GM18511 (cell line): ENCODE data around the gene ZNF281.
"Not testable (repeated sequence)": the region's sequence is repeated elsewhere in the genome, so short reads cannot be mapped to it uniquely, and the experiment has no call there.

ENCODE experiments used
- ATAC-seq: cut with Tn5 transposase; IDR thresholded peaks from one replicate; pipeline ENCODE4 v1.9.1; 2021; ENCODE audit warnings: mild to moderate bottlenecking, moderate library complexity; ENCODE audit not compliant: unreplicated experiment

Gene ZNF281

DNA sequence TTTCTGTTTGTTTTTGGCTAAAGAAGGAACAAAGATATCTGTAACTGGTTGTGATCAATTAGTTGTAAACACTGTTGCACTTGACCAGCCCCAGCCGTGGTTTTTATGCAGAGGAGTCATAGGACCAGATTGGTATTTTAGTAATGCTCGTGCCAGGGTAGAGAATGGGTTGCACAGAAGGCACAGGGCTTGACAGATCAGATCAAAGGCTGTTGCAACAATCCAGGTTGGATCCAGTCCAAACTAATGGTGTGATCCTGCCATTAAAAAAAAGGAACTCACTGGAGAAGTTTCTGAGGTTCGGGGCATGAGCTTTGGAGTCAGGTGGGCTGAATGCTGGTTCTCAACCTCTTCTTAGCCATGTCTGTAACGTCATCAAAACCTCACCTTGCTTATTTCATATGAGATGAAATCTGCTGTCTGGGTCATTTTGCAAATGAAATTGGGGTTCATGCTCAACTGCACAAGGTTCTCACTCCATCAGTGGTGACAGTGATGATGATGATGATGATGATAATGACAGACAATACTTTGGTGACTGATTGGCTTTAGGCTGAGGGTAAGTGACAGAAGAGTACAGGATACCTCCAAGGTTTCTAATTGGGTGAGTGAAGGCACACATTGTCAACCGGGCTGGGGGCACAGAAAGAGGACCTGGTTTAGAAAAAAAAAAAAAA, 43.1 kb downstream of the ZNF281 start:
- no peak for ATAC-seq

DNA sequence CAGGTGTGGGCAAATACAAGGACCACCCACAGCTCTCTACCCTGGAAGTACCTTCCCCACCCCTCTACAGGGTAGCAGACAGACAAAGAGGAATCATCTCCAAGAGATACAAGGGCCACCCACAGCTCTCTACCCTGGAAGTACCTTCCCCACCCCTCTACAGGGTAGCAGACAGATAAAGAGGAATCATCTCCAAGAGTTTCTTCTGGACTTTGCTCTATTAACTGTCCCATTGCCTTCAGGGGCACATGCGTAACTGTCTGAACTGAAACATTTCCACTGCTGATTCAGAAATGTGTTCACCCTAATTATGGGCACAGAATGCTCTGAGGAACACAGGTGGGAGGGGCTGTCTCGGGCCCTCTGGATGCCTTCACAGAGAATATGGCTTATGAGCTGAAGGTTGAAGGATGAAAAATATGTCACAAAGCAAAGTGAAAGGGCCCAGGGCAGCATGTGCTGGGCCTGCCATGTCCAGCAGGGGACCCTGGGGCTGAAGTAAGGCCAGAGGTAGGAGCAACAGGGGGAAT, 43.9 kb downstream of the ZNF281 start:
- ATAC-seq = no peak

DNA sequence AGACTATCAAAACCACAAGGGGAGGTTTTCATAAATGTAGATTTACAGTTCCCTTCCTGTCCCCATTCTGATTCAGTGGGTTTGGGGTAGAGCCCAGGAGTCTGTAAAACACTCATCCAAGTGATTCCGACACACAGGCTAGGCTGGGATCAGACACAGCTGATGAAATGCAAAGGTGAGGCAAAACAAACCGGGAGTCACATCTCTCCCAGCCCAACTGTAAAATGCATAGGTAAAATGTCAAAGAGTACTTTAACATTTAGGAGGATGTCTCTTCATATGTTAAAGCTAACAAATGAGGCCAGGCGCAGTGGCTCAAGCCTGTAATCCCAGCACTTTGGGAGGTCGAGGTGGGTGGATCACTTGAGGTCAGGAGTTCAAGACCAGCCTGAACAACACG, 45.0 kb downstream of the ZNF281 start:
- no peak for ATAC-seq

DNA sequence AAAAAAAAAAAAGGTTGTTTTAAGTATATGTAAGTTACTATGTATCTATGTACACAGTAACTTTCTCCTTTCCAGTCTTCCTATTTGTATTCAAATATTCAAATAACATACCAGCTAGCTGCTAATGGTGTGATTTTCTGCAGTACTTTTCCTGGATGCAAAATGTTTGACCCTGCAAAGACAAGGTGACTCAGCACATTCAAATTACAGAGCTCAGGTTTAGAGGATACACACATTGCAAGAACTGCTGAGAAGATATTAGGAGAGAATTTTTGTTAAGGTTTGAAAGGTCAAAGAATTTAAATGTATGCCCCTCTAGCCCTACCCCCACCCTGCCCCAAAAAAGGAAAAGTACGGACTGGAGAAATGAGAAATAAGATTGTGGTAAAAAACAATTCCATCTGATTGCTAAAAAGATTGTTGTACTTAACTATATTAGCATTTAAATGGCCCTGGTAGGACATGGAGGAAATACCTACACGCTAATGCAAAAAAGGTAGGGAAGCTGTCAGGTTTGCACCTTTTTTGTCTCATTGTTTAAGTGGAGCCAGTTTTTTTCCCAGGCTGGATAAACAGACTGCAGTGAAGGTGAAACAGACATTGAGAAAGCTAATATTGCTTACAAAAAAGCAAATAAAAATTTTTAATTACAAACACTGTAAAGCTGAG, 45.6 kb downstream of the ZNF281 start:
- no peak for ATAC-seq

DNA sequence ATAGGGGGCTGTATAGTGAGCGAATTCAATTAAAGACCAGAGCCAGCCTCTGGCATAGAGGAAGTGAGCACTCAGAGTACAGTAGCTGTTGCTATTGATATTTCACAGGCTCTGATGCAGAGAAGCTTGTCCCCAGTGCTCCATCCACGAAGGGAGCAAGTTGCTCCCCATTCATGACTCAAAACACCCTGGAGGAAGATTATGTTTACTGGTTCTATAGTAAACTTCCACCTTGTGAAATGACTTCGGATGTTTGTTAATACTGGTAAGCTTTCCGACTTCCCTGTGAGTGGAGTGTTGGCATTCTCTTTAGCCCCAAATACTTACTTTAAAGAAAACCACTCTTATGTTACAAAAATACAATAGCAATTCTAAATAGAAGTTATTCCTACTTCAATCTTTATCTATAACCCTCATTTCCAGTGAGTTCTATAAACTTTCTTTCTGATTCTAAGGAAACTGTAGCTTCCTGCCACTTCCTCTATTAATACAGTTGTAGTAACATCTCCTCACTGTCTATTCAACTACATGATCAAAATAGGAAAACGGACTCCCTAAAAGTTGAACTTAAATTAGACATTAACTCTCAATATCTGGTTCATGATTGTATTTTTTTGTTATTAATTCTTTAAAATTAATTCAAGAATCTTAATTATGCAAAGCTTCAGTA, 46.4 kb downstream of the ZNF281 start:
- peak; percentile 58 for ATAC-seq

DNA sequence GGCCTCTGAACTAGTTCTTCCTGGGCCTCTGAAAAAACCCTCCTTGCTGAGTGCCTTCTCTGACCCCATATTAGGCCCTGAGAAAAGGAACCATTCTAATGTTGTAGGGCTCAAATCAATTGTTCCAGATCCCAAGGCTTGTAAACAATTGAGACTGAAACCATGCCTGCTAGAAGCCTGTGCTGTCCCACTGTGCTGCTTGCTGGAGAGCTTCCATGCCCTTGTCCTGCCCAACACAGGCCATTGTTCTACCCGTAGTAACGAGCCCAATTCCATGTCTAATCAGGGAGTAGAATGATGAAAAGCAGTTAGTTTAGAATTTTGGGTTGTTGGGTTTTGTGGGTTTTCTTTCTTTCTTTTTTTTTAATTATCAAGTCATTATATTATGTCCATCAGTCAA, 47.4 kb downstream of the ZNF281 start:
- no peak for ATAC-seq

DNA sequence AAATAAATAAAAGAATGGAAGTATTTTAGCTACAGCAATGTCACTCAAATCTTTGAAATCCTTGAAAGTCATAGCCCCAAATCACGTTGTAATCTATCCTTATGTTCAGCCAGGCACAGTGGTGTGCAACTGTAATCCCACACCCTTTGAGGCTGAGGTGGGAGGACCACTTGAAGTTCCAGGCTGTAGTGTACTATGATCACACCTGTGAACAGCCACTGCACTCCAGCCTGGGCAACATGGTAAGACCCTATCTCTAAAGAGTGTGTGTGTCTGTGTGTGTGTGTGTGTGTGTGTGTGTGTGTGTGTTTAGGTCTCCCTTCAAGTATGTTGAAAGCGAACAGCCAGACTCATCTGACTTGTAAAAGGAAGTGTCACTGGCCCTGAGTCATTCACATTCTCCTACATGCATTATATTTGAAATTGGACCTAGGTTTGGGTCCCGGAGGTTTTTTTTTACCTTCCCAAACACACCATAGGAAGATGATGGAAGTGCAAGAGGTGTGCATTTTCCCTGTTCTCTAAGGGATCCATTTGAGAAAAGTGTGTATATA, 50.1 kb downstream of the ZNF281 start:
- no peak for ATAC-seq

DNA sequence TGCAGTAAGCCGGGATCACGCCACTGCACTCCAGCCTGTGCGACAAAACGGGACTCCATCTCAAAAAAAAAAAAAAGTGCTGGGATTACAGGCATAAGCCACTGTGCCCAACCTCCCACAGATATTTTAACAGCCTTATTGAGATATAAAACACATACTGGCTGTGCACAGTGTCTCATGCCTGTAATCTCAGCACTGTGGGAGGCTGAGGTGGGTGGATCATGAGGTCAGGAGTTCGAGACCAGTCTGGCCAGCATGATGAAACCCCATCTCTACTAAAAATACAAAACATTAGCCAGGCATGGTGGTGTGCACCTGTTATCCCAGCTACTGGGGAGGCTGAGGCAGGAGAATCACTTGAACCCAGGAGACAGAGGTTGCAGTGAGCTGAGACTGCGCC, 51.9 kb downstream of the ZNF281 start:
- ATAC-seq = not testable (repeated sequence)

DNA sequence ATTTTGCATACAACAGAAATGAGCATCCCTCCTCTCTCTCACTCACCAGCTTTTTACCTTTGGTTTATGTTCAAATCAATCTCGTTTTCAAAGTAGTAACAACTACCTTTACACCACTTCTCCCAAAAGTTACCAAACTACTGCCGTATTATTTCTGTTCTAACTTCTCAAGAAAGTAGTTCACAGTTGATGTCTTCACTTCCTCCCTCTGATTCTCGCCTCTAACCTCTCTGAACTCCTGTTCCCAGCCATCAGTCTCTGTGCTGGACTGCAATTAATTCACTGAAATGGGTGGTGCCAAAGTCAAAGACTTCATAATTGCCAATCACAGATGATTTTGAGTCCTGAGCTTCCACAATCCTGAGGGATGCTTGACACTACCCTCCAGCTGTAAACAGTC, 54.0 kb downstream of the ZNF281 start:
- no peak for ATAC-seq
